Fibroblast of lung (primary cell): Measurements from ENCODE around the gene CLDN34. TPM values are rescaled to one million over a fixed set of nuclear protein-coding genes. Genes with fewer than 3 reads are reported as not detected.
A peak's percentile ranks its signal among the peaks of the same experiment; 100 is the strongest.

Experiments
- DNase-seq, 2 donors: peaks; one replicate each; pipeline versions ENCODE4 v3.0.0 to v3.0.0-alpha.2; 2010; ENCODE audit warnings: low read depth in 2 of 2
- H2AFZ ChIP-seq: 2 replicates; pipeline ENCODE4 v1.5.1; 2012; ENCODE audit warnings: low read length, control low read depth, inconsistent platforms
- H3K27ac ChIP-seq: 2 replicates; pipeline ENCODE4 v1.5.1; 2011; ENCODE audit warnings: low read length, control low read depth; ENCODE audit not compliant: insufficient read depth
- H3K27me3 ChIP-seq: 2 replicates; pipeline ENCODE4 v1.5.1; 2011; ENCODE audit warnings: mild to moderate bottlenecking, low read length; ENCODE audit not compliant: control insufficient read depth, insufficient read depth
- H3K36me3 ChIP-seq: 2 replicates; pipeline ENCODE4 v1.5.1; 2011; ENCODE audit warnings: low read length; ENCODE audit not compliant: control insufficient read depth, insufficient read depth
- H3K4me1 ChIP-seq: 2 replicates; pipeline ENCODE4 v1.5.1; 2011; ENCODE audit warnings: low read length; ENCODE audit not compliant: control insufficient read depth, insufficient read depth; ENCODE audit errors: extremely low read depth
- H3K4me2 ChIP-seq: 2 replicates; pipeline ENCODE4 v1.5.1; 2011; ENCODE audit warnings: low read length, control low read depth; ENCODE audit not compliant: insufficient read depth; ENCODE audit errors: extremely low read depth
- H3K4me3 ChIP-seq, 4 experiments: fragments of 200-600 bp in 1 of 4; sonication (generic) in 1 of 4; replicated peaks in 1 of 4; 2 replicates each; pipeline ENCODE4 v1.5.1; 2011 to 2016; ENCODE audit warnings: low read length in 4 of 4, low read depth in 3 of 4, mild to moderate bottlenecking in 3 of 4, control low read depth in 2 of 4, inconsistent platforms in 1 of 4, mixed read lengths in 1 of 4; ENCODE audit not compliant: insufficient read depth in 1 of 4; ENCODE audit errors: control extremely low read depth in 1 of 4
- H3K79me2 ChIP-seq: 2 replicates; pipeline ENCODE4 v1.5.1; 2012; ENCODE audit warnings: mild to moderate bottlenecking, low read length, inconsistent platforms; ENCODE audit not compliant: control insufficient read depth, insufficient read depth
- H3K9ac ChIP-seq: 2 replicates; pipeline ENCODE4 v1.5.1; 2011; ENCODE audit warnings: mild to moderate bottlenecking, low read length, control low read depth; ENCODE audit not compliant: insufficient read depth
- H3K9me3 ChIP-seq: 2 replicates; pipeline ENCODE4 v1.5.1; 2012; ENCODE audit warnings: low read depth, low read length; ENCODE audit not compliant: control insufficient read depth, insufficient read depth
- H4K20me1 ChIP-seq: 2 replicates; pipeline ENCODE4 v1.5.1; 2011; ENCODE audit warnings: low read length; ENCODE audit not compliant: control insufficient read depth, insufficient read depth; ENCODE audit errors: extremely low read depth
- EZH2 ChIP-seq: IDR thresholded peaks from 2 replicates; pipeline ENCODE4 v1.5.1; 2012; ENCODE audit warnings: low read length, control low read depth, mild to moderate bottlenecking; ENCODE audit errors: missing control alignments
- polyA plus RNA-seq, 2 donors: library from polyadenylated mRNA; depleted of rRNA in 1 of 2; stranded (reverse) in 1 of 2; unstranded in 1 of 2; fragments of >200 nt; gene quantifications; 2 replicates each; pipeline ENCODE4 v1.2.1, GENCODE V29; 2011 to 2012; ENCODE audit warnings: missing spikeins in 1 of 2
- total RNA-seq: library from RNA; depleted of rRNA; stranded (reverse); fragments of >200 nt; gene quantifications from 2 replicates; pipeline ENCODE4 v1.2.1, GENCODE V29; 2014
- TF ChIP-seq, protein P1 (sequence below), 2 donors: IDR thresholded peaks in 1 of 2; conservative IDR thresholded peaks in 1 of 2; 1 replicate in 1 of 2; 2 replicates in 1 of 2; pipeline ENCODE4 v1.5.1; 2011 to 2012; ENCODE audit warnings: low read length in 2 of 2, control low read depth in 1 of 2, inconsistent platforms in 1 of 2, low read depth in 1 of 2, mild to moderate bottlenecking in 1 of 2

CLDN34 gene
- total and polyA plus RNA-seq, 2 donors (not counting 1 experiment from before 2014, with no cell fraction given): not detected

DNA sequence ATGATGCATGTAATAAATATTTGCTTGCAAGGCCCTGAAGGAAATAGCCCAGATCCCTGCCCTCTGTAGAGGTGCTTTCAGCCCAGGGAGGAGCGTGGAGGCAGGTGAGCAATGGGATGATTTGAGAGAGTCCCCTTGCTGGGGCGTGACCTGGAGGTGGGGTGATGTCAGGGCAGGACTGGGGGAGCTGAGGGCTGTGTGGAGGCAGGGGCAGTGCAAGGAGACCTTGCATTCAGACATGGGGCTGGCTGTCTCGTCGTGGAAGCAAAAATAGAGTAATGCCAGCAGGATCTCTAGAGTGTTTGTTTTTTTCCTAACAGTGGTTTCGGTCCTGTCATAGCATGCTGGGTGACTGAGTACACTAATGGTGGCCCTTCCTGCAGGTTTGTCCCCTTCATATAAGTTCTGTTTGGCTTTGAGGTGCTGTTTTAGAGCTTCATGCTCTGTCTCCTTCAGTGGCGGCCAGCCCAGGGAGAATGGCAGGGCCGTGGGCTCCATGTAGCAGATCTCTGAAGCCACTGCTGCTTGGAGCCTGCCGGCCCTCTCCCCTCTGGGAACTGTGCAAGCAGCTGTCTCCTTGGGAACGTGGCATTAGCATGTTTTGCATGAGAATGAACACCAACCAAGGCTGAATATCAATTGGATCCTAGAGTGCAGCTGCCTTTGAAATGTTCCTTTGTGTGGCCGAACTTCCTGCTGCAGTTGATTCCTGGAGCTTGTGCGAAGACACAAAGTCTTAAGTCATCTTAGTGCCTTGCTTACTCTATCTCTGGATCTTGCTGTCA is 39.3 kb upstream of the CLDN34 start:
- H3K9ac ChIP-seq: no peak overlapping the region
- no peaks in the 10 kb centered on the region for H3K4me1 ChIP-seq
- no peaks in the 10 kb centered on the region for H4K20me1 ChIP-seq
- no peaks in the 10 kb centered on the region for H3K27me3 ChIP-seq
- DNase-seq: no peak
- no peaks in the 10 kb centered on the region for H3K36me3 ChIP-seq
- H2AFZ ChIP-seq: no peak overlapping the region
- H3K79me2 ChIP-seq: no peaks in the 10 kb centered on the region
- H3K9me3 ChIP-seq: no peaks in the 10 kb centered on the region
- no peak overlapping the region for H3K4me3 ChIP-seq
- H3K27ac ChIP-seq: no peak overlapping the region
- no peak overlapping the region for H3K4me2 ChIP-seq
- no peak for TF ChIP-seq EZH2
- TF ChIP-seq, protein P1, sequence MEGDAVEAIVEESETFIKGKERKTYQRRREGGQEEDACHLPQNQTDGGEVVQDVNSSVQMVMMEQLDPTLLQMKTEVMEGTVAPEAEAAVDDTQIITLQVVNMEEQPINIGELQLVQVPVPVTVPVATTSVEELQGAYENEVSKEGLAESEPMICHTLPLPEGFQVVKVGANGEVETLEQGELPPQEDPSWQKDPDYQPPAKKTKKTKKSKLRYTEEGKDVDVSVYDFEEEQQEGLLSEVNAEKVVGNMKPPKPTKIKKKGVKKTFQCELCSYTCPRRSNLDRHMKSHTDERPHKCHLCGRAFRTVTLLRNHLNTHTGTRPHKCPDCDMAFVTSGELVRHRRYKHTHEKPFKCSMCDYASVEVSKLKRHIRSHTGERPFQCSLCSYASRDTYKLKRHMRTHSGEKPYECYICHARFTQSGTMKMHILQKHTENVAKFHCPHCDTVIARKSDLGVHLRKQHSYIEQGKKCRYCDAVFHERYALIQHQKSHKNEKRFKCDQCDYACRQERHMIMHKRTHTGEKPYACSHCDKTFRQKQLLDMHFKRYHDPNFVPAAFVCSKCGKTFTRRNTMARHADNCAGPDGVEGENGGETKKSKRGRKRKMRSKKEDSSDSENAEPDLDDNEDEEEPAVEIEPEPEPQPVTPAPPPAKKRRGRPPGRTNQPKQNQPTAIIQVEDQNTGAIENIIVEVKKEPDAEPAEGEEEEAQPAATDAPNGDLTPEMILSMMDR (conservative IDR thresholded peaks at IDR 0.05 in 1 of 2, IDR thresholded peaks at IDR 0.05 in 1 of 2; ENCODE audit: low read depth in 1 of 2, low read length in 2 of 2): no peak

GRCh38 chrX:9935436-9935835 is 31.7 kb upstream of the CLDN34 start:
- H3K36me3 ChIP-seq: no peaks in the 10 kb centered on the region
- TF ChIP-seq EZH2: no peak
- TF ChIP-seq, protein P1 (conservative IDR thresholded peaks at IDR 0.05 in 1 of 2, IDR thresholded peaks at IDR 0.05 in 1 of 2; ENCODE audit: low read depth in 1 of 2, low read length in 2 of 2): no peak
- no peak overlapping the region for H2AFZ ChIP-seq
- no peak overlapping the region for H3K4me3 ChIP-seq
- no peaks in the 10 kb centered on the region for H3K79me2 ChIP-seq
- H3K27me3 ChIP-seq: no peaks in the 10 kb centered on the region
- H3K4me1 ChIP-seq: no peaks in the 10 kb centered on the region
- H3K4me2 ChIP-seq: no peak overlapping the region
- DNase-seq: peak in 1 of 2 donors; percentile 9
- no peaks in the 10 kb centered on the region for H4K20me1 ChIP-seq
- no peak overlapping the region for H3K9ac ChIP-seq
- no peak overlapping the region for H3K27ac ChIP-seq
- no peaks in the 10 kb centered on the region for H3K9me3 ChIP-seq

DNA sequence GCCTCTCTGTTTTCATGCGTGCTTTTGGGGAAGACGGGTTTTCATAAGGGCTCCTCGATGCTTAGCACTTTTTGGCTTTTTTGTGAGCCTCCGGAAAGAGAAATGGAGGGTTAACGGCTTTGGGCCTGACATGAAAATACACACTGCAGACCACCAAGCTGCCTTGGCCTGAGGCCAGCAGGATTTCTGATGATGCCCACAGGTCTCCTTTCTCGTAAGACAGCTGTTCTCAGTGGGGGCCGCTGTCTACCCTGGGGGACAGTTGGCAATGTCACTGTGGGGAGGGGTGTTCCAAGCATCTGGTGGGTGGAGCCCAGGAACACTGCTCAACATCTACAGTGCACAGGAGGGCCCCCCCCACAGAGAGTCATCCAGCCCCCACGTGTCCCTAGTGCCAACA is 29.4 kb upstream of the CLDN34 start:
- TF ChIP-seq, protein P1 (conservative IDR thresholded peaks at IDR 0.05 in 1 of 2, IDR thresholded peaks at IDR 0.05 in 1 of 2; ENCODE audit: low read depth in 1 of 2, low read length in 2 of 2): no peak
- TF ChIP-seq EZH2: no peak
- Histone ChIP-seq H3K4me1 (no peaks in the 10 kb centered on the region), H4K20me1 (no peaks in the 10 kb centered on the region), H3K79me2 (no peaks in the 10 kb centered on the region), H3K4me2 (no peak overlapping the region), H3K36me3 (no peaks in the 10 kb centered on the region), H3K9ac (no peak overlapping the region), H3K27me3 (no peaks in the 10 kb centered on the region), H2AFZ (no peak overlapping the region), H3K9me3 (no peaks in the 10 kb centered on the region), H3K4me3 (no peak overlapping the region), H3K27ac (no peak overlapping the region)
- no peak for DNase-seq
